ENCODE data around the gene CAPS.
"Not testable (repeated sequence)": the region's sequence is repeated elsewhere in the genome, so short reads cannot be mapped to it uniquely, and the experiment has no call there.

CAPS gene

GRCh38 chr19:5963259-5963658, 49.2 kb downstream of the CAPS start:
- H3K9me3 ChIP-seq (ENCODE audit: control insufficient read depth, low read length); H3K27me3 ChIP-seq (replicated peaks; ENCODE audit: control insufficient read depth, insufficient read depth, low read length, poor library complexity, severe bottlenecking); DNase-seq; H3K36me3 ChIP-seq (ENCODE audit: control insufficient read depth, insufficient read depth, low read length); H3K4me3 ChIP-seq (ENCODE audit: insufficient read depth, low read depth, low read length, poor library complexity, severe bottlenecking): not testable (repeated sequence)
- Histone ChIP-seq H3K27ac (ENCODE audit: insufficient read depth, low read length, poor library complexity, severe bottlenecking) (peak overlapping the region; percentile 71), H3K4me1 (ENCODE audit: control insufficient read depth, insufficient read depth, low read length, poor library complexity, severe bottlenecking) (peaks cover 72% of the 10 kb centered on the region)

DNA sequence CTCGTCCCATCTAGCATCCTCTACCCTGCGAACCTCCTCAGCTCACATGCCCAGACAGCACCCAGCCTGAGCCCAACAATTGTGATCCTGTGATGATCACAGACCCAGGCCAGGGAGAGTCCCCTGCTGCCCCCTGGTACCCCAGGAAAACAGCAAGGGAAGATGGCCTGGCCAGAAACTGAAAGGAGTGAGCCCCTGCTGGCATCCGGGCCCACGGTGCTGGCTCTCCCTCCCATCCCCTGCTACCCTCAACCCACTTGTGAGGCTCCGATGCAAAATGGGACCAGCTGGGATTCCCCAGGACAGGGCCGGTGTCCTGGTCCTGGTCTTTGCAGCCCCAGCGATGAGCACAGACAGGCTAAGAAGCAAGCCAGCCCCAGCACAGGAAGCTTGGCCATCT, 49.8 kb downstream of the CAPS start:
- Histone ChIP-seq H3K36me3 (ENCODE audit: control insufficient read depth, insufficient read depth, low read length) (peaks cover 3% of the 10 kb centered on the region), H3K4me3 (ENCODE audit: insufficient read depth, low read depth, low read length, poor library complexity, severe bottlenecking) (no peak overlapping the region), H3K9me3 (ENCODE audit: control insufficient read depth, low read length) (no peaks in the 10 kb centered on the region), H3K4me1 (ENCODE audit: control insufficient read depth, insufficient read depth, low read length, poor library complexity, severe bottlenecking) (peaks cover 74% of the 10 kb centered on the region), H3K27me3 (replicated peaks; ENCODE audit: control insufficient read depth, insufficient read depth, low read length, poor library complexity, severe bottlenecking) (no peaks in the 10 kb centered on the region), H3K27ac (ENCODE audit: insufficient read depth, low read length, poor library complexity, severe bottlenecking) (peak overlapping the region; percentile 71)
- no peak for DNase-seq

DNA sequence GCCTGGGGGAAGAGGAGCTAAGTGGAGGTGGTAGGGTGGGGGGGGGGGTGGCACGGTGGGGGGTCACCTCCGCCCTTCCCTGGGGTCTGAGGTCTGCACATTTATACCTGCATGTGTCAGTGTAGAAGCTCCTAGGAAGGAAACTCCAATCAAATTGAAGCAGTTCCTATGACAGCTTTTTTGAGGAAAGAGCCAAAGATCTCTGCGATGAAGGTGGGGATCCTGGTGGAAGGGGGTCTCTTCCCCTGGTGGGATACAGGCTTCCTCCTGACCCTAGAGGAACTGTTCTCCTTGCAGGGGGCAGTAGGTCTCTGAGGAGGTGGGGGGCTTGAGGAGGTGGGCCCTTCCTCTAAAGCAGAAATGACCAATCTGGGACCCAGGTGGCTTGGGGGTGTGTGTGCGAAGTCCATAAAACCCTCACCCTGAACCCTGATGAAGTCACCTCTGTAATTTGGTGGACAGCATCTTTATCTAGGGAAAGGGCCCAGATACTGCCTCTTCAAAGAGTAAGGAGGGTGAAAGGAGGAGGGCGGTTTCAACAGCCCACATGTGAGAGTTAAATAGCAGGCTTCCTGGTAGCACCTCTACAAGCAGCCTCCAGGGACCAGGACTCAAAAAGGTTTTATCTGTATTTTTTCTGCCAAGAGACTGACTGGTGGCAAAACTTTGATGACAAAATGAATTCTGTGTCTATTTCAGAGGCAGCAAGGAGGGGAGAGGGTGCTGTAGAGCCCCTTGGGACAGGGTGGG, 50.9 kb downstream of the CAPS start:
- H3K27ac ChIP-seq (ENCODE audit: insufficient read depth, low read length, poor library complexity, severe bottlenecking): peak overlapping the region; percentile 7
- DNase-seq: no peak
- H3K4me1 ChIP-seq (ENCODE audit: control insufficient read depth, insufficient read depth, low read length, poor library complexity, severe bottlenecking): peaks cover 65% of the 10 kb centered on the region
- H3K9me3 ChIP-seq (ENCODE audit: control insufficient read depth, low read length): no peaks in the 10 kb centered on the region
- no peak overlapping the region for H3K4me3 ChIP-seq (ENCODE audit: insufficient read depth, low read depth, low read length, poor library complexity, severe bottlenecking)
- H3K27me3 ChIP-seq (replicated peaks; ENCODE audit: control insufficient read depth, insufficient read depth, low read length, poor library complexity, severe bottlenecking): no peaks in the 10 kb centered on the region
- peaks cover 3% of the 10 kb centered on the region for H3K36me3 ChIP-seq (ENCODE audit: control insufficient read depth, insufficient read depth, low read length)
